NCI-H345 treated with DMSO at 0.1 percent for 48 hours (cell line): Measurements from ENCODE around the gene SORBS2.
A peak's percentile ranks its signal among the peaks of the same experiment; 100 is the strongest.
"Not testable (repeated sequence)": the region's sequence is repeated elsewhere in the genome, so short reads cannot be mapped to it uniquely, and the experiment has no call there.

ENCODE experiments used
- DNase-seq: peaks from one replicate; lab custom pipeline; 2025; ENCODE audit not compliant: unreplicated experiment; lab: John Stamatoyannopoulos, UW

The SORBS2 gene

GRCh38 chr4:185716577-185717376, 95.2 kb downstream of the SORBS2 start:
- peak; percentile 54 for DNase-seq

- DNase-seq, result peak; percentile 89
Measured at GRCh38 chr4:185716141-185716551, 95.8 kb downstream of the SORBS2 start.

- DNase-seq, result not testable (repeated sequence)
Measured at GRCh38 chr4:185714524-185714923, 97.5 kb downstream of the SORBS2 start.

- no peak for DNase-seq
Measured at GRCh38 chr4:185713731-185714130, 98.3 kb downstream of the SORBS2 start.

- DNase-seq, result no peak
Measured at GRCh38 chr4:185713272-185713671, 98.7 kb downstream of the SORBS2 start.

GRCh38 chr4:185712350-185713024, 99.5 kb downstream of the SORBS2 start:
- no peak for DNase-seq

GRCh38 chr4:185711726-185712125, 100.3 kb downstream of the SORBS2 start:
- DNase-seq, result no peak

- DNase-seq, result no peak
Measured at GRCh38 chr4:185710487-185710995, 101.5 kb downstream of the SORBS2 start.

- DNase-seq, result no peak
Measured at GRCh38 chr4:185709802-185710486, 102.0 kb downstream of the SORBS2 start.

GRCh38 chr4:185708348-185708747, 103.6 kb downstream of the SORBS2 start:
- DNase-seq, result no peak

- not testable (repeated sequence) for DNase-seq
Measured at GRCh38 chr4:185707622-185708021, 104.4 kb downstream of the SORBS2 start.

- DNase-seq, result no peak
Measured at GRCh38 chr4:185702147-185702663, 109.8 kb downstream of the SORBS2 start.

- no peak for DNase-seq
Measured at GRCh38 chr4:185700630-185701029, 111.4 kb downstream of the SORBS2 start.

- DNase-seq, result no peak
Measured at GRCh38 chr4:185700048-185700447, 111.9 kb downstream of the SORBS2 start.

- DNase-seq, result no peak
Measured at GRCh38 chr4:185697488-185697887, 114.5 kb downstream of the SORBS2 start.

- DNase-seq, result no peak
Measured at GRCh38 chr4:185695743-185696142, 116.3 kb downstream of the SORBS2 start.

- no peak for DNase-seq
Measured at GRCh38 chr4:185693548-185694215, 118.3 kb downstream of the SORBS2 start.

- DNase-seq, result no peak
Measured at GRCh38 chr4:185689407-185689806, 122.6 kb downstream of the SORBS2 start.

GRCh38 chr4:185685804-185686203, 126.2 kb downstream of the SORBS2 start:
- no peak for DNase-seq

- DNase-seq, result no peak
Measured at GRCh38 chr4:185683896-185684295, 128.1 kb downstream of the SORBS2 start.

- DNase-seq, result no peak
Measured at GRCh38 chr4:185683222-185683621, 128.8 kb downstream of the SORBS2 start.
